ENCODE measurements around the gene TMEM121.
A peak's percentile ranks its signal among the peaks of the same experiment; 100 is the strongest.

The TMEM121 gene

GRCh38 chr14:105487449-105487985 lies 38.9 kb upstream of the TMEM121 start:
- no peak for DNase-seq

- DNase-seq, result no peak
Observed at GRCh38 chr14:105487986-105488777, 38.2 kb upstream of the TMEM121 start.

GRCh38 chr14:105488781-105489541 lies 37.4 kb upstream of the TMEM121 start:
- DNase-seq, result no peak

GRCh38 chr14:105489542-105490266 lies 36.7 kb upstream of the TMEM121 start:
- DNase-seq, result peak; percentile 36 to 75

GRCh38 chr14:105490267-105490571 lies 36.2 kb upstream of the TMEM121 start:
- no peak for DNase-seq

- peak; percentile 99 to 100 for DNase-seq
Observed at GRCh38 chr14:105490572-105491365, 35.6 kb upstream of the TMEM121 start, which contains the start of gene TEDC1. TEDC1 (plus strand) TSS chr14:105491246; CDS start chr14:105491376, 130 bp downstream.

- DNase-seq, result no peak
Observed at GRCh38 chr14:105491366-105491973, 34.9 kb upstream of the TMEM121 start.

GRCh38 chr14:105492031-105492970 lies 34.1 kb upstream of the TMEM121 start:
- no peak for DNase-seq

- no peak for DNase-seq
Observed at GRCh38 chr14:105492971-105493871, 33.2 kb upstream of the TMEM121 start.

GRCh38 chr14:105493921-105494605 lies 32.3 kb upstream of the TMEM121 start:
- DNase-seq, result no peak

- DNase-seq, result no peak
Observed at GRCh38 chr14:105494606-105494929, 31.8 kb upstream of the TMEM121 start.

- DNase-seq, result no peak
Observed at GRCh38 chr14:105495101-105495989, 31.0 kb upstream of the TMEM121 start.

GRCh38 chr14:105495990-105496830 lies 30.2 kb upstream of the TMEM121 start:
- no peak for DNase-seq

- no peak for DNase-seq
Observed at GRCh38 chr14:105496831-105497591, 29.4 kb upstream of the TMEM121 start.

GRCh38 chr14:105497671-105498429 lies 28.5 kb upstream of the TMEM121 start:
- DNase-seq, result no peak
